ENCODE data around the gene FOXO3. TPM values are rescaled to one million over a fixed set of nuclear protein-coding genes. Genes with fewer than 3 reads are reported as not detected.

The FOXO3 gene
- total RNA-seq, 3 donors from 2014 or later (not counting 1 experiment from before 2014, with no cell fraction given): 43.1 to 70.4 (median 51.3) TPM

GRCh38 chr6:108627692-108628550 lies 67.2 kb downstream of the FOXO3 start:
- H3K27ac Mint-ChIP-seq: peak overlapping the region in 1 of 2 donors; percentile 37
- Histone ChIP-seq H3K36me3 (ENCODE audit: control insufficient read depth, insufficient read depth, low read length) (no peaks in the 10 kb centered on the region), H3K27ac (ENCODE audit: low read length) (no peak overlapping the region), H3K9me3 (ENCODE audit: control insufficient read depth, insufficient read depth, low read length) (no peaks in the 10 kb centered on the region), H3K27me3 (ENCODE audit: control insufficient read depth, insufficient read depth, low read length) (no peaks in the 10 kb centered on the region), H3K4me1 (ENCODE audit: control insufficient read depth, insufficient read depth, low read length) (peaks cover 11% of the 10 kb centered on the region), H3K4me3 (ENCODE audit: low read length) (no peak overlapping the region)
- no peak for DNase-seq
- no peak for ATAC-seq
- peaks cover 75 to 77% of the 10 kb centered on the region in 2 donors for H3K4me1 Mint-ChIP-seq
- H3K9me3 Mint-ChIP-seq: no peaks in the 10 kb centered on the region
- no peaks in the 10 kb centered on the region for H3K36me3 Mint-ChIP-seq
- 77% methylated on average over 3 of the region's 4 CpGs for WGBS (ENCODE audit: insufficient coverage)
- TF ChIP-seq, protein P1, sequence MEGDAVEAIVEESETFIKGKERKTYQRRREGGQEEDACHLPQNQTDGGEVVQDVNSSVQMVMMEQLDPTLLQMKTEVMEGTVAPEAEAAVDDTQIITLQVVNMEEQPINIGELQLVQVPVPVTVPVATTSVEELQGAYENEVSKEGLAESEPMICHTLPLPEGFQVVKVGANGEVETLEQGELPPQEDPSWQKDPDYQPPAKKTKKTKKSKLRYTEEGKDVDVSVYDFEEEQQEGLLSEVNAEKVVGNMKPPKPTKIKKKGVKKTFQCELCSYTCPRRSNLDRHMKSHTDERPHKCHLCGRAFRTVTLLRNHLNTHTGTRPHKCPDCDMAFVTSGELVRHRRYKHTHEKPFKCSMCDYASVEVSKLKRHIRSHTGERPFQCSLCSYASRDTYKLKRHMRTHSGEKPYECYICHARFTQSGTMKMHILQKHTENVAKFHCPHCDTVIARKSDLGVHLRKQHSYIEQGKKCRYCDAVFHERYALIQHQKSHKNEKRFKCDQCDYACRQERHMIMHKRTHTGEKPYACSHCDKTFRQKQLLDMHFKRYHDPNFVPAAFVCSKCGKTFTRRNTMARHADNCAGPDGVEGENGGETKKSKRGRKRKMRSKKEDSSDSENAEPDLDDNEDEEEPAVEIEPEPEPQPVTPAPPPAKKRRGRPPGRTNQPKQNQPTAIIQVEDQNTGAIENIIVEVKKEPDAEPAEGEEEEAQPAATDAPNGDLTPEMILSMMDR (IDR thresholded peaks at IDR 0.05): no peak
- no peaks in the 10 kb centered on the region for H3K27me3 Mint-ChIP-seq (ENCODE audit: low read depth in 2 of 2)
- no peak overlapping the region for H3K4me3 Mint-ChIP-seq
- intact Hi-C loops (cut with micrococcal nuclease): no loop called here

DNA sequence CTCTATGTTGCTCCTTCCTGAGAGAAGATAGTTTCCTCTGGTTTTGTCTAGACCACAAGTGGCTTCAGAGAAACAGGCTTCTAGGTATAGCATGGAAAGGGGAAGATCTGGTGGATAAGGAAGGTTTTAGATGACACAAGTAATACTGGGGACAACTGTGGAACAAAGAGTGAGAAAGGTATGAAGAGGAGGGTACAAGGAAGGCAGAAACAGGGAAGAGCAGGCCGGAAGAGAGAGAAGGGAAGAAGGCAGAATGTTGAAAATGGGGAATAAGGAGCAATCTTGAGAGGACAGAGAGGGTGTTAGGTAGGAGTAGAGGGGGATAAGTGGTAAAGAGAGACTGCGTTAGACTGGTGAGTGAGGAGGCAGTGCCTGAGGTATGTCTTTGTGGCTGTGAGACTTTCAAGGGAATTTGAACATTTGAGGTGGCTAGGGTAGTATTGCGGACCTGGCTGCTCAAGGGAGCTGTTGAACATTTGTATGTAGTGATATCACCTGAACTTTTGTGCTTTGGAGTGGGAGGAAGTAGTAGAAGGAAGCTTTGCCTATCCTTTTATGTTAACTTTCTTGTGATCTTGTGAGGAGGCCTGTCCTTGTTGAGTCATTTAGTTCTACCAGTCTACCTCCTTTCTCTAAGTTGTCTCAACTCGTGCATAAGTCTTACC lies 69.5 kb downstream of the FOXO3 start:
- Histone ChIP-seq H3K4me1 (ENCODE audit: control insufficient read depth, insufficient read depth, low read length) (peaks cover 6% of the 10 kb centered on the region), H3K9me3 (ENCODE audit: control insufficient read depth, insufficient read depth, low read length) (no peaks in the 10 kb centered on the region), H3K36me3 (ENCODE audit: control insufficient read depth, insufficient read depth, low read length) (no peaks in the 10 kb centered on the region), H3K4me3 (ENCODE audit: low read length) (no peak overlapping the region), H3K27me3 (ENCODE audit: control insufficient read depth, insufficient read depth, low read length) (no peaks in the 10 kb centered on the region), H3K27ac (ENCODE audit: low read length) (no peak overlapping the region)
- peaks cover 81 to 83% of the 10 kb centered on the region in 2 donors for H3K4me1 Mint-ChIP-seq
- DNase-seq: peak in 1 of 2 donors; percentile 45
- WGBS (ENCODE audit: insufficient coverage): 88% methylated on average over 3 of the region's 4 CpGs
- H3K36me3 Mint-ChIP-seq: no peaks in the 10 kb centered on the region
- peak overlapping the region; percentile 2 to 78 for H3K27ac Mint-ChIP-seq
- peak in 2 of 3 donors; percentile 21 to 33 for ATAC-seq
- H3K4me3 Mint-ChIP-seq: no peak overlapping the region
- H3K9me3 Mint-ChIP-seq: no peaks in the 10 kb centered on the region
- no peaks in the 10 kb centered on the region for H3K27me3 Mint-ChIP-seq (ENCODE audit: low read depth in 2 of 2)
- intact Hi-C loops (cut with micrococcal nuclease): no loop called here
- TF ChIP-seq, protein P1 (IDR thresholded peaks at IDR 0.05): no peak

DNA sequence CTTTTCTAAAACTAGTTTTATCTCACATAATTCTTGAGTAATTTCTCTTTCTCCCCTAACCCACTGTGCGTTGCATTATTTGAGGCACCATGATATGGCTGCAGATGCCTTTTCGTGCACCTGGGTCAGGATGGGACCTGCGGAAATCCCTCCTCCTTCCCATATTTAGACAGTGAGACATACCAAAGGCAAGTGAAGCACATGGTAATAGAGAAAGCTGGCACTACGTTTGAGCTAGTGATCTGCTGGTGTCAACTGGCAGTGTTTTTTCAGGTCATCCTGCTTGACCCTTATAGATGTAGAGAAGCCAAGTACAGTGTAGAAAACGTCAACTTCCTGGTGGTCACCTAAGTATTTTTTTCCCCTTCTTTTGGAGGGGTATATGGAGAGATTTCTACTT lies 71.7 kb downstream of the FOXO3 start:
- WGBS (ENCODE audit: insufficient coverage): 88% methylated on average over 4 of the region's 5 CpGs
- ATAC-seq: no peak
- no peak overlapping the region for H3K4me3 ChIP-seq (ENCODE audit: low read length)

More for the DNA sequence above, 71.7 kb downstream of the FOXO3 start:
- intact Hi-C loops (cut with micrococcal nuclease): no loop called here
- H3K4me1 Mint-ChIP-seq: peaks cover 86 to 88% of the 10 kb centered on the region in 2 donors
- no peaks in the 10 kb centered on the region for H3K36me3 Mint-ChIP-seq
- H3K27me3 ChIP-seq (ENCODE audit: control insufficient read depth, insufficient read depth, low read length): no peaks in the 10 kb centered on the region
- no peak for DNase-seq
- H3K9me3 Mint-ChIP-seq: no peaks in the 10 kb centered on the region
- H3K27me3 Mint-ChIP-seq (ENCODE audit: low read depth in 2 of 2): no peaks in the 10 kb centered on the region
- no peaks in the 10 kb centered on the region for H3K9me3 ChIP-seq (ENCODE audit: control insufficient read depth, insufficient read depth, low read length)
- peaks cover 22% of the 10 kb centered on the region for H3K4me1 ChIP-seq (ENCODE audit: control insufficient read depth, insufficient read depth, low read length)
- no peak overlapping the region for H3K27ac ChIP-seq (ENCODE audit: low read length)
- H3K4me3 Mint-ChIP-seq: no peak overlapping the region
- H3K27ac Mint-ChIP-seq: peak overlapping the region in 1 of 2 donors; percentile 28
- TF ChIP-seq, protein P1 (IDR thresholded peaks at IDR 0.05): no peak
- no peaks in the 10 kb centered on the region for H3K36me3 ChIP-seq (ENCODE audit: control insufficient read depth, insufficient read depth, low read length)
